K562 (cell line): ENCODE measurements around the gene CSTPP1. TPM values are rescaled to one million over a fixed set of nuclear protein-coding genes. Genes with fewer than 3 reads are reported as not detected.

Source experiments
- ATAC-seq: fragments of 200-7000 bp; cut with Tn5 transposase; 3 replicates; pipeline ENCODE4 v1.9.1; 2020; ENCODE audit warnings: moderate library complexity
- BruUV-seq: library from RNA; stranded (reverse); fragments of 400-500 nt; replicated peaks from 2 replicates; lab custom pipeline; 2021; lab: Mats Ljungman, UMichigan
- CTCF ChIA-PET: fragments of 300-600 bp; formaldehyde crosslinking; extraction: SDS; loops from one replicate; lab custom pipeline; 2021; ENCODE audit warnings: low intra/inter-chr PET ratio; lab: Yijun Ruan, JAX
- POLR2A ChIA-PET: fragments of 300-600, 350-650 bp; sonication (Branson Sonifier 250); formaldehyde crosslinking; extraction: SDS; loops from one replicate; lab custom pipeline; 2021; ENCODE audit warnings: antibody characterized with exemption, inconsistent platforms; lab: Yijun Ruan, JAX
- DNase-seq, 4 experiments: peaks; one replicate each; pipeline versions ENCODE4 v3.0.0 to v3.0.0-alpha.2; 2011 to 2018; ENCODE audit warnings: low spot score in 3 of 4, mixed read lengths in 3 of 4; ENCODE audit errors: extremely low read depth in 1 of 4
- FAIRE-seq: peaks from 2 replicates; lab custom pipeline; 2011; peaks lifted over from hg19 to GRCh38; lab: Jason Lieb, UNC
- H2AFZ ChIP-seq: 2 replicates; pipeline ENCODE4 v1.6.0; 2011; ENCODE audit warnings: low read depth, low read length, control low read depth, inconsistent platforms
- H3K27ac ChIP-seq: fragments of 200-600 bp; 3 replicates; pipeline ENCODE4 v1.8.0; 2011; ENCODE audit warnings: low read depth, mild to moderate bottlenecking, control low read depth, inconsistent platforms, low read length, moderate library complexity, mixed read lengths; ENCODE audit errors: extremely low read depth
- H3K27me3 ChIP-seq, 2 experiments: fragments of 300-600 bp in 1 of 2; 2 replicates in 1 of 2; 3 replicates in 1 of 2; pipeline versions ENCODE4 v1.6.0 to v1.8.0; 2011; ENCODE audit warnings: inconsistent platforms in 2 of 2, low read length in 2 of 2, mild to moderate bottlenecking in 1 of 2, mixed read lengths in 1 of 2, moderate library complexity in 1 of 2; ENCODE audit not compliant: control insufficient read depth in 2 of 2, insufficient read depth in 2 of 2
- H3K36me3 ChIP-seq: fragments of 300-600 bp; 3 replicates; pipeline ENCODE4 v1.8.0; 2011; ENCODE audit warnings: mild to moderate bottlenecking, low read length, inconsistent platforms; ENCODE audit not compliant: control insufficient read depth, insufficient read depth
- H3K4me1 ChIP-seq, 2 experiments: fragments of 200-600 bp in 1 of 2; replicated peaks in 1 of 2; 2 replicates in 1 of 2; 3 replicates in 1 of 2; pipeline versions ENCODE4 v1.5.1 to v1.8.0; 2011; ENCODE audit warnings: inconsistent platforms in 2 of 2, low read length in 2 of 2, mild to moderate bottlenecking in 1 of 2, mixed read lengths in 1 of 2, moderate library complexity in 1 of 2; ENCODE audit not compliant: control insufficient read depth in 2 of 2, insufficient read depth in 2 of 2
- H3K4me2 ChIP-seq: 2 replicates; pipeline ENCODE4 v1.6.1; 2011; ENCODE audit warnings: low read length, control low read depth, inconsistent platforms, mixed read lengths; ENCODE audit not compliant: insufficient read depth
- H3K4me3 ChIP-seq: fragments of 200-600 bp; sonication (generic), shearing (Covaris generic); 2 replicates; pipeline ENCODE4 v1.5.1; 2016; ENCODE audit warnings: control low read depth, inconsistent platforms
- H3K79me2 ChIP-seq: fragments of 200-600 bp; 3 replicates; pipeline ENCODE4 v1.8.0; 2011; ENCODE audit warnings: low read length, inconsistent platforms; ENCODE audit not compliant: control insufficient read depth, insufficient read depth
- H3K9ac ChIP-seq, 2 experiments: 2 replicates each; pipeline versions ENCODE4 v1.6.0 to v1.6.1; 2011; ENCODE audit warnings: low read depth in 2 of 2, low read length in 2 of 2, control low read depth in 1 of 2, inconsistent platforms in 1 of 2, mild to moderate bottlenecking in 1 of 2, mixed read lengths in 1 of 2; ENCODE audit not compliant: insufficient read depth in 1 of 2
- H3K9me1 ChIP-seq: one replicate; pipeline ENCODE4 v1.6.0; 2011; ENCODE audit warnings: inconsistent platforms, mild to moderate bottlenecking, low read length, moderate library complexity; ENCODE audit not compliant: control insufficient read depth, insufficient read depth
- H3K9me3 ChIP-seq: replicated peaks from 2 replicates; pipeline ENCODE4 v1.5.1; 2011; ENCODE audit warnings: low read depth, low read length, inconsistent platforms; ENCODE audit not compliant: control insufficient read depth, insufficient read depth
- H4K20me1 ChIP-seq: replicated peaks from 2 replicates; pipeline ENCODE4 v1.6.1; 2011; ENCODE audit warnings: low read length, inconsistent platforms, mixed read lengths; ENCODE audit not compliant: control insufficient read depth, insufficient read depth
- ATF7 ChIP-seq: fragments of 450-650 bp; IDR thresholded peaks from 2 replicates; pipeline ENCODE4 v1.7.1; 2014; ENCODE audit warnings: mild to moderate bottlenecking, moderate library complexity
- BHLHE40 ChIP-seq: IDR thresholded peaks from 2 replicates; pipeline ENCODE4 v1.6.1; 2011; ENCODE audit warnings: low read length, improper control_type of control experiment
- CSDE1 ChIP-seq, 2 experiments: fragments of 450-650 bp; IDR thresholded peaks; 2 replicates each; pipeline ENCODE4 v1.6.1; 2016; ENCODE audit warnings: mild to moderate bottlenecking in 1 of 2
- DPF2 ChIP-seq: fragments of 450-650 bp; IDR thresholded peaks from 2 replicates; pipeline ENCODE4 v1.6.1; 2016
- FOXJ2 ChIP-seq: fragments of 200-800 bp; sonication (Bioruptor generic); IDR thresholded peaks from 2 replicates; pipeline ENCODE4 v1.6.1; 2016; ENCODE audit warnings: missing genetic modification characterization, missing compliant biosample characterization
- HMG20A ChIP-seq: fragments of 450-650 bp; formaldehyde crosslinking; conservative IDR thresholded peaks from 2 replicates; pipeline ENCODE4 v1.4.0; 2020; ENCODE audit warnings: mild to moderate bottlenecking, mixed read lengths
- HOXB6 ChIP-seq: fragments of 250-450 bp; sonication (Bioruptor Pico); IDR thresholded peaks from 2 replicates; pipeline ENCODE4 v1.5.1; 2022; ENCODE audit warnings: mild to moderate bottlenecking, borderline replicate concordance
- HSF4 ChIP-seq: fragments of 250-450 bp; sonication (Bioruptor Pico); IDR thresholded peaks from 2 replicates; pipeline ENCODE4 v2.1.2; 2022; ENCODE audit warnings: mild to moderate bottlenecking, moderate library complexity, borderline replicate concordance
- MAFK ChIP-seq: IDR thresholded peaks from 2 replicates; pipeline ENCODE4 v1.6.1; 2011; ENCODE audit warnings: low read length, improper control_type of control experiment
- NFE2 ChIP-seq: IDR thresholded peaks from 2 replicates; pipeline ENCODE4 v1.6.1; 2014; ENCODE audit warnings: antibody characterized with exemption, low read depth
- ZEB2 ChIP-seq: fragments of 450-650 bp; IDR thresholded peaks from 2 replicates; pipeline ENCODE4 v1.6.1; 2016
- ZNF384 ChIP-seq: IDR thresholded peaks from 2 replicates; pipeline ENCODE4 v1.6.1; 2012; ENCODE audit warnings: low read depth, low read length, improper control_type of control experiment
- WGBS: fragments of 100-300 bp; shearing (Covaris generic); methylation state at CpG from one replicate; pipeline ENCODE4 v1.1.6; 2016; ENCODE audit warnings: low coverage, mixed read lengths; ENCODE audit not compliant: insufficient coverage; ENCODE audit errors: missing lambda C conversion rate; 5-methylcytosine and 5-hydroxymethylcytosine counted together
- in situ Hi-C: fragments of 300-500 bp; cut with MboI; formaldehyde crosslinking; loops from 4 replicates; pipeline ENCODE4 v1.15.0; 2018; ENCODE audit warnings: inconsistent platforms, mixed read lengths
- intact Hi-C: fragments of 100-400 bp; cut with micrococcal nuclease; formaldehyde crosslinking; loops from 2 replicates; pipeline ENCODE4 v1.14.2; 2022
- polyA plus RNA-seq, 8 experiments: library from polyadenylated mRNA; depleted of rRNA in 4 of 8; stranded (reverse) in 5 of 8; unstranded in 3 of 8; fragments of >200 nt; fragmentation: Nextera tagmentation in 2 of 8; fragmentation: Illumina TruSeq in 1 of 8; extraction: Ambion mirVana in 2 of 8; extraction: Trizol in 1 of 8; gene quantifications; 2 replicates each; pipeline versions ENCODE4 v1.2.1 to v1.2.3, GENCODE V29; 2011 to 2014; ENCODE audit warnings: inconsistent platforms in 1 of 8, missing spikeins in 1 of 8
- total RNA-seq, 7 experiments: library from RNA; depleted of rRNA in 6 of 7; stranded (reverse); fragments of >200 nt in 6 of 7; fragmentation: Illumina TruSeq in 2 of 7; extraction: Trizol in 2 of 7; gene quantifications; 2 replicates each; pipeline versions ENCODE4 v1.2.1 to v1.2.3, GENCODE V29; 2011 to 2021; ENCODE audit warnings: low replicate concordance in 1 of 7
- TF ChIP-seq, protein P1 (sequence below): fragments of 250-450 bp; sonication (Bioruptor Pico); IDR thresholded peaks from 2 replicates; pipeline ENCODE4 v1.9.0; 2021; ENCODE audit warnings: mild to moderate bottlenecking, inconsistent platforms
- TF ChIP-seq, protein P2 (sequence below): IDR thresholded peaks from 2 replicates; pipeline ENCODE4 v1.6.1; 2012; ENCODE audit warnings: low read depth, low read length, improper control_type of control experiment, borderline replicate concordance
- TF ChIP-seq, protein P3 (sequence below): fragments of 200-800 bp; sonication (Bioruptor generic); IDR thresholded peaks from 2 replicates; pipeline ENCODE4 v1.6.1; 2017; ENCODE audit warnings: missing genetic modification characterization, missing compliant biosample characterization
- TF ChIP-seq, protein P4 (sequence below), 2 experiments: IDR thresholded peaks; 2 replicates each; pipeline ENCODE4 v1.6.1; 2011; ENCODE audit warnings: borderline replicate concordance in 1 of 2, control low read depth in 1 of 2, low read depth in 1 of 2, low read length in 1 of 2, mild to moderate bottlenecking in 1 of 2, mixed read lengths in 1 of 2, moderate library complexity in 1 of 2; ENCODE audit not compliant: insufficient read depth in 1 of 2, insufficient read length in 1 of 2, poor library complexity in 1 of 2, severe bottlenecking in 1 of 2; ENCODE audit errors: extremely low read depth in 1 of 2

Gene CSTPP1
- total and polyA plus RNA-seq, 9 of the 15 experiments (the other 6 are each of a cell fraction or from before 2014, with no cell fraction given), result 6.5 to 17.8 (median 9.2) TPM

DNA sequence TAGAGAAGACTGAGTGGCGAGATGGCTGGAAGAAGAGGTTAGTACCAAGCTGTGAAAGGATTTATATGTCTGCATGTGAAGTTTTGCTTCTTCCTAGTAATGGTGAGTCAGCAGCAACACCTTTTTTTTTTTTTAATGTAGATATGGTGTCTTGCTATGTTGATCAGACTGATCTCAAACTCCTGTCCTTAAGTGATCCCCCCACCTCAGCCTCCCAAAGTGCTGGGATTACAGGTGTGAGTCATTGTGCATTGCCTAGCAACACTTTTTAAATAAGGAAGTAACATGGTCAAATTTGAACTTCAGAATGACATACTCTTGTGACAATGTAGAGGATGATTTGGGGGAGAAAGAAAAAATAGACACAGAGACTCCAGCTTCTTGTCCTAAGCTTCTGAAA lies 6.5 kb upstream of the CSTPP1 start:
- ChIA-PET POLR2A (interaction anchor here (0.5 kb wide), 1 partner anchor 980 kb away, joined by 3 read pairs; no protein-coding TSS in a partner anchor), CTCF (no interaction called here)
- Histone ChIP-seq H3K9me1 (no peaks in the 10 kb centered on the region), H3K9me3 (peaks cover 2% of the 10 kb centered on the region; the same call in 1 of the 2 replicates), H3K9ac (no peak overlapping the region), H3K4me3 (no peak overlapping the region), H3K27me3 (no peaks in the 10 kb centered on the region), H2AFZ (peak overlapping the region; percentile 68; the same call in 1 of the 2 replicates), H3K79me2 (no peaks in the 10 kb centered on the region), H4K20me1 (no peaks in the 10 kb centered on the region), H3K27ac (peak overlapping the region; percentile 35; the same call in 1 of the 3 replicates), H3K36me3 (no peaks in the 10 kb centered on the region), H3K4me1 (peaks cover 0 to 9% of the 10 kb centered on the region in 2 experiments; a peak in 2 of 5 replicates), H3K4me2 (no peak overlapping the region; the same call in 1 of the 2 replicates)
- in situ Hi-C loops (no loop called here), intact Hi-C loops (no loop called here)
- no peak for FAIRE-seq
- DNase-seq, result peak in 1 of 4 experiments; percentile 33
- WGBS, result 22% methylated on average over 1 of the region's 1 CpG
- no TSS peak for BruUV-seq
- peak; percentile 50; the same call in 2 of the 3 replicates for ATAC-seq
- TF ChIP-seq CSDE1 (IDR thresholded peaks at IDR 0.05) (no peak), HSF4 (CRISPR knock-in tag) (no peak), MAFK (peak; percentile 67), ATF7 (0 out of 2 replicates have a peak, but pooled peaks have one; percentile 14), NFE2 (peak; percentile 79), ZNF384 (peak; percentile 87), DPF2 (peak; percentile 70), FOXJ2 (peak; percentile 93), BHLHE40 (no peak), ZEB2 (0 out of 2 replicates have a peak, but pooled peaks have one; percentile 53), HMG20A (no peak), HOXB6 (CRISPR knock-in tag) (no peak)
- TF ChIP-seq, protein P1, sequence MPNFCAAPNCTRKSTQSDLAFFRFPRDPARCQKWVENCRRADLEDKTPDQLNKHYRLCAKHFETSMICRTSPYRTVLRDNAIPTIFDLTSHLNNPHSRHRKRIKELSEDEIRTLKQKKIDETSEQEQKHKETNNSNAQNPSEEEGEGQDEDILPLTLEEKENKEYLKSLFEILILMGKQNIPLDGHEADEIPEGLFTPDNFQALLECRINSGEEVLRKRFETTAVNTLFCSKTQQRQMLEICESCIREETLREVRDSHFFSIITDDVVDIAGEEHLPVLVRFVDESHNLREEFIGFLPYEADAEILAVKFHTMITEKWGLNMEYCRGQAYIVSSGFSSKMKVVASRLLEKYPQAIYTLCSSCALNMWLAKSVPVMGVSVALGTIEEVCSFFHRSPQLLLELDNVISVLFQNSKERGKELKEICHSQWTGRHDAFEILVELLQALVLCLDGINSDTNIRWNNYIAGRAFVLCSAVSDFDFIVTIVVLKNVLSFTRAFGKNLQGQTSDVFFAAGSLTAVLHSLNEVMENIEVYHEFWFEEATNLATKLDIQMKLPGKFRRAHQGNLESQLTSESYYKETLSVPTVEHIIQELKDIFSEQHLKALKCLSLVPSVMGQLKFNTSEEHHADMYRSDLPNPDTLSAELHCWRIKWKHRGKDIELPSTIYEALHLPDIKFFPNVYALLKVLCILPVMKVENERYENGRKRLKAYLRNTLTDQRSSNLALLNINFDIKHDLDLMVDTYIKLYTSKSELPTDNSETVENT (CRISPR knock-in tag), result no peak
- TF ChIP-seq, protein P2, sequence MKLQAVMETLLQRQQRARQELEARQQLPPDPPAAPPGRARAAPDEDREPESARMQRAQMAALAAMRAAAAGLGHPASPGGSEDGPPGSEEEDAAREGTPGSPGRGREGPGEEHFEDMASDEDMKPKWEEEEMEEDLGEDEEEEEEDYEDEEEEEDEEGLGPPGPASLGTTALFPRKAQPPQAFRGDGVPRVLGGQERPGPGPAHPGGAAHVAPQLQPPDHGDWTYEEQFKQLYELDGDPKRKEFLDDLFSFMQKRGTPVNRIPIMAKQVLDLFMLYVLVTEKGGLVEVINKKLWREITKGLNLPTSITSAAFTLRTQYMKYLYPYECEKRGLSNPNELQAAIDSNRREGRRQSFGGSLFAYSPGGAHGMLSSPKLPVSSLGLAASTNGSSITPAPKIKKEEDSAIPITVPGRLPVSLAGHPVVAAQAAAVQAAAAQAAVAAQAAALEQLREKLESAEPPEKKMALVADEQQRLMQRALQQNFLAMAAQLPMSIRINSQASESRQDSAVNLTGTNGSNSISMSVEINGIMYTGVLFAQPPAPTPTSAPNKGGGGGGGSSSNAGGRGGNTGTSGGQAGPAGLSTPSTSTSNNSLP, result 0 out of 2 replicates have a peak, but pooled peaks have one; percentile 44
- TF ChIP-seq, protein P3, sequence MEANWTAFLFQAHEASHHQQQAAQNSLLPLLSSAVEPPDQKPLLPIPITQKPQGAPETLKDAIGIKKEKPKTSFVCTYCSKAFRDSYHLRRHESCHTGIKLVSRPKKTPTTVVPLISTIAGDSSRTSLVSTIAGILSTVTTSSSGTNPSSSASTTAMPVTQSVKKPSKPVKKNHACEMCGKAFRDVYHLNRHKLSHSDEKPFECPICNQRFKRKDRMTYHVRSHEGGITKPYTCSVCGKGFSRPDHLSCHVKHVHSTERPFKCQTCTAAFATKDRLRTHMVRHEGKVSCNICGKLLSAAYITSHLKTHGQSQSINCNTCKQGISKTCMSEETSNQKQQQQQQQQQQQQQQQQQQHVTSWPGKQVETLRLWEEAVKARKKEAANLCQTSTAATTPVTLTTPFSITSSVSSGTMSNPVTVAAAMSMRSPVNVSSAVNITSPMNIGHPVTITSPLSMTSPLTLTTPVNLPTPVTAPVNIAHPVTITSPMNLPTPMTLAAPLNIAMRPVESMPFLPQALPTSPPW (CRISPR knock-in tag), result 0 out of 2 replicates have a peak, but pooled peaks have one; percentile 16
- TF ChIP-seq, protein P4, sequence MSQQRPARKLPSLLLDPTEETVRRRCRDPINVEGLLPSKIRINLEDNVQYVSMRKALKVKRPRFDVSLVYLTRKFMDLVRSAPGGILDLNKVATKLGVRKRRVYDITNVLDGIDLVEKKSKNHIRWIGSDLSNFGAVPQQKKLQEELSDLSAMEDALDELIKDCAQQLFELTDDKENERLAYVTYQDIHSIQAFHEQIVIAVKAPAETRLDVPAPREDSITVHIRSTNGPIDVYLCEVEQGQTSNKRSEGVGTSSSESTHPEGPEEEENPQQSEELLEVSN (IDR thresholded peaks at IDR 0.05; ENCODE audit: borderline replicate concordance in 1 of 2, extremely low read depth in 1 of 2, insufficient read depth in 1 of 2, insufficient read length in 1 of 2, low read depth in 1 of 2, low read length in 1 of 2, poor library complexity in 1 of 2, severe bottlenecking in 1 of 2), result no peak
